Measurements from ENCODE around the gene ARFGEF3.

Gene ARFGEF3

GRCh38 chr6:138218449-138218848 is 56.7 kb downstream of the ARFGEF3 start, which contains the start of gene PBOV1:
TSS of gene PBOV1 (minus strand) at chr6:138218491. CDS start at chr6:138218395, 96 bp downstream.
- DNase-seq: no peak

DNA sequence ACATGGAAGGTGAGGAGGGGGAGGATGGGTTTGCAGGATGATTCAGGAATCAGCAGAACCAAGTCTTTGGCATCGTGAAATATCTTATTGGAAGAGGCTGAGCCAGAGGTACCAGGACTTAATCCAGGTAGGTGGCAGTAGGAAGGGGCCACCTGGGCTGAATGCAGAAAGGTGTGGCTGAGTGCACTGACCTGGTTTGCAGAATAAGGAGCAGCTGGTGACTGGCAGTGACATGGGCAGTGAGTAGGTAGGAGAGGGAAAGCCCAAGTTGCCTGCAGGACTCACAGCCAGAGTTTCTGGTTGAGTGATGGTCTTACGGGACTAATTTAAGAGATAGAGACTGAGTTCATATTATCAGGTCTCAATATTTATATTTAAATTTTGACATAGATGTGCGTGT is 57.7 kb downstream of the ARFGEF3 start:
- DNase-seq: no peak

DNA sequence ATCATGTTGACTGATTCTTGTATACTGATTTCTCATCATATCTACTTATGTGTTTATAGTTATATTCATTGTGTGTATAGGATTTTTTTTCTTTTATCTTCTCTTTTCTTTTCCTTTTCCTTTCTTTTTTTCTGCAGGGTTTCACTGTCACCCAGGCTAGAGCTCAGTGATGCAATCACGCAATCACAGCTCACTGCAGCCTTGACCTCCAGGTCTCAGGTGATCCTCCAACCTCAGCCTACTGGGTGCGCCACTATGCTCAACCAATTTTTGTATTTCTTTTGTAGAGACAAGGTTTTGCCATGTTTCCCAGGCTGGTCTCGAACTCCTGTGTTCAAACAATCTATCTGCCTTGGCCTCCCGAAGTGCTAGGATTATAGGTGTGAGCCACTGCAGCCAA is 58.2 kb downstream of the ARFGEF3 start:
- no peak for DNase-seq

DNA sequence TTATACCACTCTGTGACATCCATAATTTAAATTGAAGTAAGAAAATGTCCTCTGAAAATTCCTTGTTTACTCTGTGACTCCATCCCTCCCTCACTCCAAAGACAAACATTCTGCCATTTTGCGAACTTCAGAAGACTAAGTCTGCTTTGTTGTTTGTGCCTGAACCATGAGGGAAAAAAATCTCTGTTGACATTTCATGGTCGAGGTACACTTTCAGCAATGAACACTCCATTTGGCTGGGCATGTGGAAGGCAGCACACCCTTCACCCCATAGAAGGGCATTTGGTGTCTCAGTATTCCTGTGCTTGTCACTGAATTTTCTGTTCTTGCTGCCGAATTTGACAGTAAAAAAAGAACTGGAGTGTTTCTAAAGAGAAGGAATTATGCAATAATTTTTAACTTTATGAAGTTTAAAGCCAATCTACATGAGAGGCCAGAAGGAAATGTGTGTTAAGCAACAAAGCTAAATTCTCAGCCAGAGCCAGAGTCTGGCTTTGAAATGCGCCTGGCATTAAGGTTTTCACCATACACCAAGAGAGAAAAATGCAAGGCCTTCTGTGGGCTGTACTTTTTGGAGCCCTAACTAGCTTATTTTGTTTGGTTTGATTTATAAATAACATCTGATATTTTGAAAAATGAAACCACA is 61.3 kb downstream of the ARFGEF3 start:
- DNase-seq: no peak

GRCh38 chr6:138225953-138226352 is 64.2 kb downstream of the ARFGEF3 start:
- no peak for DNase-seq

DNA sequence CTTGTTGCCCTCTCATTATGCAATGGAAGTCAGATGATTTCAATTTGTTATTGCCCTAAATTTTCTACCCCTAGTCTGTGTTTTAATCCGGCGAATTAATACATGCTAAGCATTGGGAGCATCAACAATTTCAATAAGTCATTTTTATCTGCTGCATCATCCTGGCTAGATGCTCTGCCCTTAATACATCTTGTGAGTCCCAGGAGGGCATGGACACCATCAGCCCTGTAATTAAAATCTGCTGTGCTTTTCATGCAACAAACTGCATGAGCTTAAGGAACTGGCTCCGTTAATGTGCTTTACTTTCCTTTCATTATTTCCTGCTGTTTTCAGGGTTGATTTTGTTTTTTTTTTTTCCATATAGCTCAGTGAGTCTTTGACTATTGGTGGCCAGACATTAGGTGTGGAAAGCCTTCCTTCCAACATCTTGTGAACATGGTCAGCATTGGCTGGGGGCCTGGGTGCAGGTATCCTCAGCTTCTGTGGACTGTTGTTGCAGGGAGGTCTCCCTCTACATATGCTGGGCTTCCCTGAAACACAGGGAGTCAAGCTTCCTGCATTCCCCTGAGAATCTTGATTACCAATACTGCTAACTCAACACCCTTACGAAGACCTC is 65.1 kb downstream of the ARFGEF3 start:
- DNase-seq: no peak

GRCh38 chr6:138227316-138227781 is 65.6 kb downstream of the ARFGEF3 start:
- no peak for DNase-seq

GRCh38 chr6:138229072-138229471 is 67.3 kb downstream of the ARFGEF3 start:
- DNase-seq: no peak

DNA sequence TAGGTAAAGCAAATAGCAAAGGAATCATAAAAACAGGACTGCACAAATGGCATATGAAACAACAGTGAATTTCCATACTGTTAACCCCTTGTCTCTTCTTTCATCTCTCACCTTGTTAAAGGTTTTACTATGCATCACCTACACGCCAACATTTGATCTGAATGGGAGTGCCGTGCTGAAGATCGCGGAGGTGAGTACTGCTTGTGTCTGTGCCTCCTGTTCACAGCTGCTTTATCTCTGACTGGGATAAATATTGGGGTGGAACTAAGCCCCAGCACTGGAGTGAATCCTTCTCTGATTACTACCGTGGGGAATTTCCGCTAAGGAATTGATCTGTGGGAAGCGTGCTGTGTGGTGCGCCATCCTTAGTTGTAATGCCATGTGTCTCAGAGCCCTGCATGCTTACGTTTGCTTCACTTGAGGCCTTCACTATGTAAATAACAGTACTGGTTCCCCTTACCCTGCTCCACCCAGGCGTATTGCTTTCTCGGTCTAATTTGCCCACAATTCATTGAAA is 68.0 kb downstream of the ARFGEF3 start:
- no peak for DNase-seq

DNA sequence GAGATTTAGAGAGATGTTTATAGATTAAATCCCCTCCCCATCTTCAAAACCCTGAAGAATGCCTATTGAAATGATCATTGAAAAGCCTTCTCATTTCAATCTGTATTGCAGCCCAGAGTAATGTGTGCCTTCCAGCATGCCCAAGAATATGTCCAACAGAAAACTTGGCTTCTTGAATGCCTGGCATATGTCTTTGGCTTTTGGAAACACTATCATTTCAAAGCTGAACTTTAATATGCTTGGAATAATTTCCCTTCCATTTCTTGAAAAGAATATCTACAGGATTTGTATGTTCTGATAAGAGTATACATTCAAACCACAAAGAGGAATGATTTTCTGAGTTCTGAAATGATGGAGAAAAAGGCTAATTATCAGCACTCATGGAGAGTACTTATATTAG is 68.5 kb downstream of the ARFGEF3 start:
- DNase-seq: no peak

DNA sequence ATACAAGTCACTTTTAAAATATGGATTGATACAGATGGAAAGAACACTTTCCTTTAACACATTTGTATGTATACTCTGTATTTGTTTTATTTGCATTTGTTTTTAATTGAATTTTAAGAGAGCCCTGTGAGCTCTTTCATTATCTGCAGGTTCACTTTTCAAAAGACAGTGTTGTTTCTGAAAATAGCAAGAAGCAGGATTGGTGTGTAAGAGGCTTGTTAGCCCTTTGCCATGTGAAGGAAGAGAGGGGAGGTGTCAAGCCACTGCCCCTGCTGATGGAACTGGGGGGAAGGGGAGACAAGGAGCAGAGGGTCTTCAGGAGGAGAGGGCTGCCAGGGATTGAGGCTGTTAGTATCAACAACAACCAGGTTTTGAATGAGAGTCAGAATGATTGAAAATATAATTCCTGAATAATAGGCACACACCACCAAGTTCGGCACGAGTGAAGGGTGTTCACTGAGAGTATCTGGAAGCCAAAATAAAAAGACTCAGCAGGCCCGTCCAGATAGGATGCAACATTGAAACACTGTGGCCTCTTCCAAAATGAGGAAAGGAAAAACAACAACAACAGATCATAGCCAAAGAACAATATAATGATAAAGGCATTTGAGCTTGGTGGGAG is 69.1 kb downstream of the ARFGEF3 start:
- DNase-seq: no peak

GRCh38 chr6:138231381-138231886 is 69.7 kb downstream of the ARFGEF3 start:
- no peak for DNase-seq

DNA sequence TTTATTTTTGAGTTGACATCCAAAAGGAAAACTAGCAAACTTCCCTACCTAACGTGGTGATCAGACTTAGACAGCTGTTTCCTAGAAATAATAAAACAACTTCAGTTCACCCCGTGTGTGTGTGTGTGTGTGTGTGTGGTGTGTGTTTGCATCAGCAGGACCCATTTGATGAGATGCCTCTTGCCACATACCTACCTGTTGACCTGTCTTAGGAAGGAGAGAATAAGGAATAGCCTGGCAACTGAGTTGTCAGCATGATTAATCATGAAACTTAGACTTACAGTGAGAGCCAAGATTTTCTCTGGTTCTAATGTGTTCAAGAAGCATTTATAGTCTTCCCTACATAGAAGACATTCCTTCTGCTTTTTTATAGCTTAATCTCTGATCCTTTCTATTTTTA is 72.6 kb downstream of the ARFGEF3 start:
- no peak for DNase-seq

DNA sequence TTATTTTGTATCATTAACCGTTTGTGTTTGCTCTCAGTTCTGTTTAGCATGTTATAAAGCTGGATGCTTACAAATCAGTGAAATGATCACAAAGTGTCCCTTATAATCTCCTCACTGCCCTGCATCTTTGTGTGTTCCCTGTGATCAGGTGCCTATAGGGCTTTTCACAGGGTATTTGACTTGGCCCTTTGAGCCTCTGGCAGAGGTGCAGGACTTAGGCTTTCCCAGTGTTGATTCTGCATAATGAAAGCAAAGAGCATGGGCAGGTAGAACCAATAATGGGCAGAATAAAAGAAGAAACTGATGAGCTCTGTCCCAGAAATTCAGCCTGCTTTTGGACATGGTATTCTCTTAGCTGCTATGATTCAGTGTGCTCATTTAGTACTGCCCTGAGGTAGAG is 73.5 kb downstream of the ARFGEF3 start:
- DNase-seq: no peak

- DNase-seq: no peak
Measured at GRCh38 chr6:138235693-138236092, 74.0 kb downstream of the ARFGEF3 start.

- no peak for DNase-seq
Measured at GRCh38 chr6:138237463-138237862, 75.7 kb downstream of the ARFGEF3 start.

DNA sequence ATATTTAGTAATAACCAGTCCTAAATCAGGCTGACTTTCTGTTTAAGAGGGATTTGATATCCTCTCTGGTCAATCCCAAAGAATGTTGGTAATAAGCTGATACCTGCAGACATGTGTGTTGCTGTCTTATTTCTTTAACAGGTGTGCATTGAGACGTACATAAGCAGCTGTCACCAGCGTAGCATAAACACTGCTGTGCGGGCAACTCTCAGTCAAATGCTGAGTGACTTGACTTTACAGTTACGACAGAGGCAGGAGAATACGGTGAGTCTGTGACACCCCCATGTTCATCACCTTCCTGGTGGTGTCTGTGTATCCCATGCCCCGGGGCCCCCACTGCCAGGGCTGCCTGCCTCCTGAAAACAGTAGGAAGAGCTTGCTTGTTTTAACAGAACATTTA is 76.6 kb downstream of the ARFGEF3 start:
- DNase-seq: no peak

GRCh38 chr6:138239774-138240173 is 78.0 kb downstream of the ARFGEF3 start:
- DNase-seq: no peak

DNA sequence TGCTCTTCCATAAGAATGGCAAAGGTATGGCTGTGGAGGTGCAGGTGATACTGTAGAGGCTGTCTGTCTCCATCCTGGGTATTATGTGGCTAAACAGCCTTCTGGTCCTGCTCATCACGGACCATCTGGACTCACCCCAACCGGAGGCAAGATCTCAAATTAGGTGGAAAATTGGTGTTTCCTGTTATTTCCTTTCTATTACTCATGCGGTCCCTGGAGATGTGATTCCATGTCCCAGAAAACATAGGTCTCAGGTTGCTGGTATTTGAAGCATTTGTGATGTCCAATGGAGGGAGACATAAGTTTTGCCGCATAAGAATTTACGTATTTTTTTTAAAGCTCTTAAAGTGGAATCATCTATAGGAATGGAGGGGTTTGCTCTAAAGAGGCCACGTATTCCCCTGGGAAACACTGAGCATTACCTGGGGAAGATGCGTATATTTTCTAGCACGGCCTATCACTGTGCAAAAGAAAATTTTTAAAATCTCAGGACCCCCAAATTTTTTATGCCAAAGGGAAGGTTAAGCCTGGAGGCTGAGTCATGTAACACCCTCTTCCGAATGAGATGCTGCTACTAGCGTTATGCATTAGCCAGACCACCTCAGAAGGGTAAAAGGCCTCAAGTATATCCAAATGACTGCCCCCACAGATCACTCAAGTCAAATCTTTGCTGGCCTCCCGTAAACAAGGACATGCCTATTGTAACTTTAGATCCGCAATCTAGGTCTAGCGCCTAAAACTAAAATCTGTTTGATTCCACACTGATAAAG is 78.9 kb downstream of the ARFGEF3 start:
- DNase-seq: no peak

DNA sequence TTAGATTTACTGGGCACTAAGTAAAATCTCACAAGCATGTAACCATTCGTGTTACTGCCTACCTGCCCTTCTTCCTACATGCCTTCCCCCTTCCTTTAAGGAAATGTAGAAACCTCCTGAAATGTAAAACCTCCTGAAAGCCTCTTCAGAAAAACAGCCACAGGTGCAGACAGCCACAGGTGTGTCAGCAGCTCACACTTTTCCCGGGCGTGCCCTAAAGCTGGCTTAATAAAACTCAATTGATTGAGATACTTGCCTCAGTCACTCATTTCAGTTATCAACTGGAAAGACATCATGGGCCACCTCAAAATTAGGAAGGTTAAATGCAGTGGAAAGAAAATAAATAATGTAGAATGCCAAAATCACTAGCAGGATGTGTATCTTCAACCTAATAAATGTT is 79.6 kb downstream of the ARFGEF3 start:
- no peak for DNase-seq

GRCh38 chr6:138241934-138242333 is 80.2 kb downstream of the ARFGEF3 start:
- no peak for DNase-seq

- no peak for DNase-seq
Measured at GRCh38 chr6:138242987-138243592, 81.4 kb downstream of the ARFGEF3 start.

DNA sequence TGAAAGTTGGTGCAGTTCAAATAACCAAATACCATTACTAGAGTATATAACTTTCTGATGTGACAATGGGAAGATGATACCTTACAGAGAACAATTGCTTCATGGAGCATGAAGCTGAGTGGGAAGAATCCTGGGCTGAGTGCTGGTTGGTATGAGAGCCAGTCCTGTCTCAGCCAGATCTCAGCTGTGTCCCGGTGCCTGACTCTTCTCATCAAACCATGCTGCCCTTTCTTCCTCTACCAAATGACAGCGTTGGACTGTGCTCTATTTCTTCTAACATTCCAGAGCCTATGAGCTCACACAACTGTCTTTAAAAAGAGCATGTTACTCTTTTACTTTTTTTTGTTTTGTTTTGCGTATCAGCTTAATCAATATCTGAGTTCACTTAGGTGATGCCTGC is 84.0 kb downstream of the ARFGEF3 start:
- no peak for DNase-seq
